PC-9 (cell line): ENCODE data around the gene ANKRD9. TPM values are rescaled to one million over a fixed set of nuclear protein-coding genes. Genes with fewer than 3 reads are reported as not detected.
A peak's percentile ranks its signal among the peaks of the same experiment; 100 is the strongest.

Experiments used
- BruUV-seq: library from RNA; stranded (reverse); fragments of 400-500 nt; replicated peaks from 2 replicates; lab custom pipeline; 2021; lab: Mats Ljungman, UMichigan
- CTCF ChIA-PET: fragments of 300-600 bp; sonication (Branson Sonifier 250); formaldehyde crosslinking; loops from one replicate; lab custom pipeline; 2022; ENCODE audit warnings: antibody characterized with exemption; lab: Charles Lee
- POLR2A ChIA-PET: fragments of 300-600 bp; sonication (Branson Sonifier 250); formaldehyde crosslinking; loops from one replicate; lab custom pipeline; 2022; ENCODE audit warnings: antibody characterized with exemption; ENCODE audit not compliant: unreplicated experiment; lab: Charles Lee
- DNase-seq, 2 experiments: peaks; one replicate each; pipeline versions ENCODE4 v3.0.0 to v3.0.0-alpha.2; 2015 to 2022; ENCODE audit warnings: mixed read lengths in 1 of 2
- H2AFZ ChIP-seq: fragments of 200-600 bp; sonication (generic); 2 replicates; pipeline ENCODE4 v1.8.1; 2017; ENCODE audit warnings: antibody characterized with exemption
- H3F3A ChIP-seq: fragments of 200-600 bp; sonication (generic); 2 replicates; pipeline ENCODE4 v1.8.1; 2017; ENCODE audit warnings: antibody characterized with exemption, mild to moderate bottlenecking, low read depth; ENCODE audit not compliant: insufficient read depth
- H3K27ac ChIP-seq: fragments of 200-600 bp; sonication (generic); 2 replicates; pipeline ENCODE4 v1.6.1; 2016; ENCODE audit warnings: mixed run types
- H3K27me3 ChIP-seq: fragments of 200-600 bp; sonication (generic); 2 replicates; pipeline ENCODE4 v1.6.1; 2016; ENCODE audit warnings: low read depth, mixed run types; ENCODE audit not compliant: insufficient read depth
- H3K36me3 ChIP-seq: fragments of 200-600 bp; sonication (generic); 2 replicates; pipeline ENCODE4 v1.6.1; 2016; ENCODE audit warnings: low read depth, mixed run types
- H3K4me1 ChIP-seq: fragments of 200-600 bp; sonication (generic); replicated peaks from 2 replicates; pipeline ENCODE4 v1.6.1; 2016; ENCODE audit warnings: mixed run types; ENCODE audit not compliant: insufficient read depth
- H3K4me2 ChIP-seq: fragments of 200-600 bp; sonication (generic); 2 replicates; pipeline ENCODE4 v1.6.1; 2017; ENCODE audit warnings: mixed run types
- H3K4me3 ChIP-seq: fragments of 200-600 bp; sonication (generic); 2 replicates; pipeline ENCODE4 v1.6.1; 2016; ENCODE audit warnings: mixed run types
- H3K79me2 ChIP-seq: fragments of 200-600 bp; sonication (generic); 2 replicates; pipeline ENCODE4 v1.6.1; 2017; ENCODE audit warnings: low read depth, mixed run types
- H3K9me2 ChIP-seq: fragments of 200-600 bp; sonication (generic); 2 replicates; pipeline ENCODE4 v1.8.1; 2017; ENCODE audit warnings: mild to moderate bottlenecking; ENCODE audit not compliant: insufficient read depth
- H3K9me3 ChIP-seq: fragments of 200-600 bp; sonication (generic); 2 replicates; pipeline ENCODE4 v1.8.1; 2016; ENCODE audit warnings: low read depth; ENCODE audit not compliant: insufficient read depth
- H4K20me1 ChIP-seq: fragments of 200-600 bp; sonication (generic); 2 replicates; pipeline ENCODE4 v1.8.1; 2017; ENCODE audit not compliant: insufficient read depth
- CTCF ChIP-seq: fragments of 200-600 bp; sonication (generic); conservative IDR thresholded peaks from 2 replicates; pipeline ENCODE4 v1.6.1; 2017; ENCODE audit warnings: mixed run types, antibody characterized with exemption, mild to moderate bottlenecking, moderate library complexity
- EZH2 ChIP-seq: fragments of 200-600 bp; sonication (generic); IDR thresholded peaks from 2 replicates; pipeline ENCODE4 v1.8.0; 2017; ENCODE audit warnings: antibody characterized with exemption, low read depth
- intact Hi-C: fragments of 100-400 bp; cut with micrococcal nuclease; formaldehyde crosslinking; loops from one replicate; pipeline ENCODE4 v1.10.0; 2022; ENCODE audit not compliant: unreplicated experiment
- total RNA-seq: library from RNA; stranded (reverse); gene quantifications from 2 replicates; pipeline ENCODE4 v1.2.3, GENCODE V29; 2021

ANKRD9 gene
- total RNA-seq, 1 experiment from 2014 or later, result 44.6 TPM

- H3K79me2 ChIP-seq, result no peaks in the 10 kb centered on the region
- no TSS peak for BruUV-seq
- H3K27me3 ChIP-seq, result no peaks in the 10 kb centered on the region
- POLR2A ChIA-PET, result no interaction called here
- peak overlapping the region; percentile 73; the same call in 1 of the 2 replicates for H3K4me3 ChIP-seq
- intact Hi-C loops, result loop anchor here (5.0 to 10.0 kb wide), 2 partner anchors 155 to 553 kb away; partner anchors contain the start of genes CINP, DYNC1H1 and TECPR2
- peak overlapping the region; percentile 93; the same call in 1 of the 2 replicates for H2AFZ ChIP-seq
- no peaks in the 10 kb centered on the region for H3K9me2 ChIP-seq
- H3K27ac ChIP-seq, result no peak overlapping the region
- H4K20me1 ChIP-seq, result no peaks in the 10 kb centered on the region
- H3F3A ChIP-seq, result peaks cover 14% of the 10 kb centered on the region; the same call in 1 of the 2 replicates
- no peaks in the 10 kb centered on the region for H3K36me3 ChIP-seq
- H3K4me2 ChIP-seq, result peak overlapping the region; percentile 98
- H3K9me3 ChIP-seq, result no peaks in the 10 kb centered on the region
- DNase-seq, result no peak
- CTCF ChIA-PET, result interaction anchor here (0.6 kb wide), 1 partner anchor 9 kb away, joined by 3 read pairs; no protein-coding TSS in a partner anchor
- TF ChIP-seq CTCF (no peak), EZH2 (no peak)
- 0 out of 2 replicates have a peak, but pooled peaks cover 5% of the 10 kb centered on the region for H3K4me1 ChIP-seq
Measured at GRCh38 chr14:102517392-102518062, 8.0 kb upstream of the ANKRD9 start.

GRCh38 chr14:102516531-102517391 lies 7.2 kb upstream of the ANKRD9 start:
- ChIA-PET CTCF (interaction anchor here (0.6 to 1.4 kb wide), 8 partner anchors 22 to 1037 kb away, joined by 3 to 16 read pairs (median 4); no protein-coding TSS in a partner anchor), POLR2A (no interaction called here)
- no peaks in the 10 kb centered on the region for H3K27me3 ChIP-seq
- peak; percentile 55 to 72 for DNase-seq
- H3K36me3 ChIP-seq, result no peaks in the 10 kb centered on the region
- no peaks in the 10 kb centered on the region for H4K20me1 ChIP-seq
- no peaks in the 10 kb centered on the region for H3K9me3 ChIP-seq
- no peak overlapping the region for H3K27ac ChIP-seq
- H3K4me3 ChIP-seq, result peak overlapping the region; percentile 73
- H3K79me2 ChIP-seq, result no peaks in the 10 kb centered on the region
- peaks cover 7% of the 10 kb centered on the region for H3K4me1 ChIP-seq
- H3F3A ChIP-seq, result peaks cover 16% of the 10 kb centered on the region; the same call in 1 of the 2 replicates
- TF ChIP-seq EZH2 (no peak), CTCF (peak; percentile 89)
- intact Hi-C loops, result loop anchor here (1.0 to 10.0 kb wide), 4 partner anchors 78 to 851 kb away; partner anchors contain the start of genes CINP, DYNC1H1 and TECPR2
- peak overlapping the region; percentile 98 for H3K4me2 ChIP-seq
- no TSS peak for BruUV-seq
- no peaks in the 10 kb centered on the region for H3K9me2 ChIP-seq
- peak overlapping the region; percentile 93 for H2AFZ ChIP-seq
